ENCODE measurements around the gene ATP10A.

ATP10A gene

GRCh38 chr15:25687276-25687675, 175.9 kb downstream of the ATP10A start:
- in situ Hi-C loops (cut with HindIII; ENCODE audit: low sequenced_read_pairs) = no loop called here

- in situ Hi-C loops (cut with HindIII; ENCODE audit: low sequenced_read_pairs) = no loop called here
These were observed 176.3 kb downstream of the ATP10A start for GRCh38 chr15:25686780-25687179.

GRCh38 chr15:25684521-25685431, 178.4 kb downstream of the ATP10A start:
- in situ Hi-C loops (cut with HindIII; ENCODE audit: low sequenced_read_pairs) = no loop called here

GRCh38 chr15:25683911-25684310, 179.2 kb downstream of the ATP10A start:
- in situ Hi-C loops (cut with HindIII; ENCODE audit: low sequenced_read_pairs) = no loop called here

- in situ Hi-C loops (cut with HindIII; ENCODE audit: low sequenced_read_pairs) = no loop called here
These were observed 179.7 kb downstream of the ATP10A start for GRCh38 chr15:25683415-25683814.

- in situ Hi-C loops (cut with HindIII; ENCODE audit: low sequenced_read_pairs) = no loop called here
These were observed 180.8 kb downstream of the ATP10A start for GRCh38 chr15:25682340-25682739.

- in situ Hi-C loops (cut with HindIII; ENCODE audit: low sequenced_read_pairs) = no loop called here
These were observed 182.5 kb downstream of the ATP10A start for GRCh38 chr15:25680686-25681025.

- in situ Hi-C loops (cut with HindIII; ENCODE audit: low sequenced_read_pairs) = no loop called here
These were observed 183.0 kb downstream of the ATP10A start for GRCh38 chr15:25679964-25680685.

- in situ Hi-C loops (cut with HindIII; ENCODE audit: low sequenced_read_pairs) = no loop called here
These were observed 183.6 kb downstream of the ATP10A start for GRCh38 chr15:25679492-25679891.

GRCh38 chr15:25678500-25678855, 184.6 kb downstream of the ATP10A start:
- in situ Hi-C loops (cut with HindIII; ENCODE audit: low sequenced_read_pairs) = no loop called here

- in situ Hi-C loops (cut with HindIII; ENCODE audit: low sequenced_read_pairs) = no loop called here
These were observed 185.2 kb downstream of the ATP10A start for GRCh38 chr15:25677719-25678499.

- in situ Hi-C loops (cut with HindIII; ENCODE audit: low sequenced_read_pairs) = no loop called here
These were observed 187.1 kb downstream of the ATP10A start for GRCh38 chr15:25676070-25676469.

GRCh38 chr15:25675396-25675795, 187.7 kb downstream of the ATP10A start:
- in situ Hi-C loops (cut with HindIII; ENCODE audit: low sequenced_read_pairs) = no loop called here

- in situ Hi-C loops (cut with HindIII; ENCODE audit: low sequenced_read_pairs) = no loop called here
These were observed 188.2 kb downstream of the ATP10A start for GRCh38 chr15:25674913-25675312.

- in situ Hi-C loops (cut with HindIII; ENCODE audit: low sequenced_read_pairs) = no loop called here
These were observed 189.2 kb downstream of the ATP10A start for GRCh38 chr15:25673972-25674371.

- in situ Hi-C loops (cut with HindIII; ENCODE audit: low sequenced_read_pairs) = no loop called here
These were observed 189.8 kb downstream of the ATP10A start for GRCh38 chr15:25673351-25673750.

- in situ Hi-C loops (cut with HindIII; ENCODE audit: low sequenced_read_pairs) = no loop called here
These were observed 192.0 kb downstream of the ATP10A start for GRCh38 chr15:25671132-25671531.

- in situ Hi-C loops (cut with HindIII; ENCODE audit: low sequenced_read_pairs) = no loop called here
These were observed 192.5 kb downstream of the ATP10A start for GRCh38 chr15:25670621-25671020.

- in situ Hi-C loops (cut with HindIII; ENCODE audit: low sequenced_read_pairs) = no loop called here
These were observed 193.0 kb downstream of the ATP10A start for GRCh38 chr15:25670025-25670554.

- in situ Hi-C loops (cut with HindIII; ENCODE audit: low sequenced_read_pairs) = no loop called here
These were observed 194.2 kb downstream of the ATP10A start for GRCh38 chr15:25668901-25669300.

- in situ Hi-C loops (cut with HindIII; ENCODE audit: low sequenced_read_pairs) = no loop called here
These were observed 194.8 kb downstream of the ATP10A start for GRCh38 chr15:25668236-25668795.
